Stimulated activated CD4-positive, alpha-beta T cell treated with anti-CD3 and anti-CD28 coated beads, Interleukin-2, amount 100 ng/mL, for 24 hours (primary cell): Measurements from ENCODE around the gene PTGS1.
"Not testable (repeated sequence)": the region's sequence is repeated elsewhere in the genome, so short reads cannot be mapped to it uniquely, and the experiment has no call there.

Source experiments
- DNase-seq, 2 donors: peaks; one replicate each; pipeline ENCODE4 v3.0.0-alpha.2; 2020

The PTGS1 gene

DNA sequence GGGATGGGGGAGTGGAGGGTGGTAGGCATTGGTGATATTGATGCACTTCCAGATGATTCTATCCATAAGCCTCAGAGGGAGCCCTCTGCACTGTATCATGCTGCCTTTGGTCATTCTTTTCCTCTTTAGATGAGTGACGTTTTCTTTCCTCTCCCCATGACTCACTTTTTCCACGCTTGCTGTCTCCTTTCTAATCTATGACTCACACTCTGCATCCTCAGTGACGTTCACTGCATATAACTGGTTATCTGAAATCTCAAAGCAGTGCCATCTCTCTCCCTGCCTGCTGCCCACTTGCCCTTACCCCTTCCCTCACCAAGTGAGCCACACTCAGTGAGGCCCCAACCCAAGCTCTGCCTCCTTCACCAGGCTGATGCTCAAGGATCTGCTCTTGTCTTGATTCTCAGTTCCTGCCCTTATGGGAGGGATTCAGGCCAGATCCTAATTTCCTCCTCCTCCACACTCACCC lies 31.6 kb downstream of the PTGS1 start:
- peak; percentile 25 to 39 for DNase-seq

DNA sequence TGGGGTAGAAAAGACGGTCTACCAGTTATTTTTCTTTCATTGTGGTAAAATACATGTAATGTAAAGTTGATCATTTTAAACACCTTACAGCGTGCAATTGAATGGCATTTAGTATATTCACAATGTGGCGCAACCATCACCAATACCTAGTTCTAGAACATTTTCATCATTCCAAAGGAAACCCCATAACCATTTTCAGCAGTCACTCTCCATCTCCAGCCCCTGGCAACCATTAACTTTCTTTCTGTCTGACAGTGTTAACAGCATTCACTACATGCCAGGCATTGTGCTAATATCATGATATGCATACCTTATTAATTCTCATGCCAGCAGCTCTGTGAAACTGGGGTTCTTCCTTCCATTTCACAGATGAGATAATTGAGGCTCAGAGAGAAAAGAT lies 32.0 kb downstream of the PTGS1 start:
- no peak for DNase-seq

DNA sequence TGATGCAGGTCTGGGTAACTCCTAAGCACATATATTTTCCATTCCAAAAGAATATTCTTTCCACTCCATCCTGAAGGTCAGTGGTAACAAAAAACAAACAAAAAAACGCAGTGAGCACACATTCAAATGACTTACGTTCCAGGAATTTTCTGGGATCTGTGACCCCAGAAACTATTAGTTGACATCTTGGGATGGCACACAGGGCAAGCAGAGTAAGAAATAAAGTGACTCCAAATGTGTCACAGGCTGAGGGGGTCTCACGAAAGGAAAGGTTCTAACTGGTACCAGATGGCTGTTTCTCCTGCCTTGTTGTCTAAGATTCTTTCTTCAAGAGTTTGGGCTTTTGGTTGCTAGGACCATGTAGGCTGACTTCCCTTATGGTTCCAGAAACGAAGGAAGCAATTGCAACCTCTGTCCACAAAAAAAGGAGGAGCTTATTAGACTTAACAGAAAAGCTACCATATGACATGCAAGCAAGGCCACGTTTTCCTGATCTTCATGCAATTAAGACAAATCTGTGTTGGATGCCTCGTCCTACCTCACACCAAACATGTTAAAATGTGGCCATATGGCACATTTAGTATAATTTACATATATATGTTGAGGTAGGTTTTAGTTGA lies 32.7 kb downstream of the PTGS1 start:
- DNase-seq = no peak

DNA sequence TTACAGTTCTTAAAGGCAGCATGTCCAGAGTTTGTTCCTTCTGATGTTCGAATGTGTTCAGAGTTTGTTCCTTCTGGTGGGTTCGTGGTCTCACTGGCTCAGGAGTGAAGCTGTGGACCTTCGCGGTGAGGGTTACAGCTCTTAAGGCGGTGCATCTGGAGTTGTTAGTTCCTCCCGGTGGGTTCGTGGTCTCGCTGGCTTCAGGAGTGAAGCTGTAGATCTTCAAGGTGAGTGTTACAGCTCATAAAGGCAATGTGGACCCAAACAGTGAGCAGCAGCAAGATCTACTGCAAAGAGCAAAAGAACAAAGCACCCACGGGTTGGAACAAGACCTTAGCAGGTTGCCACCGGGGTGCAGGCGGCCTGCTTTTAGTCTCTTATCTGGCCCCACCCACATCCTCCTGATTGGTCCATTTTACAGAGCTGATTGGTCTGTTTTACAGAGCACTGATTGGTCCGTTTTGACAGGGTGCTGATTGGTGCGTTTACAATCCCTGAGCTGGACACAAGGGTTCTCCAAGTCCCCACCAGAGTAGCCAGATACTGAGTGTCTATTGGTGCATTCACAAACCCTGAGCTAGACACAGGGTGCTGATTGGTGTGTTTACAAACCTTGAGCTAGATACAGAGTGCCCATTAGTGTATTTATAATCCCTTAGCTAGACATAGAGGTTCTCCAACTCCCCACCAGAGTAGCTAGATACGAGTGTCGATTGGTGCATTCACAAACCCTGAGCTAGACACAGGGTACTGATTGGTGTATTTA lies 34.7 kb downstream of the PTGS1 start:
- DNase-seq = not testable (repeated sequence)

DNA sequence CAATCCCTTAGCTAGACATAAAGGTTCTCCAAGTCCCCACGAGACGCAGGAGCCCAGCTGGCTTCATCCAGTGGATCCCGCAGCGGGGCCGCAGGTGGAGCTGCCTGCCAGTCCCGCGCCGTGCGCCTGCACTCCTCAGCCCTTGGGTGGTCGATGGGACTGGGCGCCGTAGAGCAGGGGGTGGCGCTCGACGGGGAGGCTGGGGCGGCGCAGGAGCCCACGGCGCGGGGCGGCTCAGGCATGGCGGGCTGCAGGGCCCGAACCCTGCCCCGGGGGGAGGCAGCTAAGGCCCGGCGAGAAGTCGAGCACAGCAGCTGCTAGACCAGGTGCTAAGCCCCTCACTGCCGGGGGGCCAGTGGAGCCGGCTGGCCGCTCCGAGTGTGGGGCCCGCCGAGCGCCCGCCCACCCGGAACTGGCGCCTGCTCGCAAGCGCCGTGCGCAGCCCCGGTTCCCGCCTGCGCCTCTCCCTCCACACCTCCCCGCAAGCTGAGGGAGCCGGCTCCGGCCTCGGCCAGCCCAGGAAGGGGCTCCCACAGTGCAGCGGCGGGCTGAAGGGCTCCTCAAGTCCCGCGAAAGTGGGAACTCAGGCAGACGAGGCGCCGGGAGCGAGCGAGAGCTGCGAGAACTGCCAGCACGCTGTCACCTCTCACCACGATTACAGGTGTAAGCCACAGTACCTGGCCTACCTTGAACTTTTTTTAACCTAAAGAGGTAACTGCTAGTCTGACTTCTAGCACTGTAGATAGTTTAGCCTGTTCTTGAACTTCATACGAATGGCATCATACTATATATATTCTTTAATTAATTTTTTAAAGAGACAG lies 35.5 kb downstream of the PTGS1 start:
- no peak for DNase-seq

DNA sequence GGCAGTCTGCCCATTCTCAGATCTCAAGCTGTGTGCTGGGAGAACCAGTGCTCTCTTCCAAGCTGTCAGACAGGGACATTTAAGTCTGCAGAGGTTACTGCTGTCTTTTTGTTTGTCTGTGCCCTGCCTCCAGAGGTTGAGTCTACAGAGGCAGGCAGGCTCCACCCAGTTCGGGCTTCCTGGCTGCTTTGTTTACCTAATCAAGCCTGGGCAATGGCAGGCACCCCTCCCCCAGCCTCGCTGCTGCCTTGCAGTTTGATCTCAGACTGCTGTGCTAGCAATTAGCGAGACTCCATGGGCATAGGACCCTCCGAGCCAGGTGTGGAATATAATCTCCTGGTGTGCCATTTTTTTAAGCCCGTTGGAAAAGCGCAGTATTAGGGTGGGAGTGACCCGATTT lies 43.3 kb downstream of the PTGS1 start:
- DNase-seq = not testable (repeated sequence)

DNA sequence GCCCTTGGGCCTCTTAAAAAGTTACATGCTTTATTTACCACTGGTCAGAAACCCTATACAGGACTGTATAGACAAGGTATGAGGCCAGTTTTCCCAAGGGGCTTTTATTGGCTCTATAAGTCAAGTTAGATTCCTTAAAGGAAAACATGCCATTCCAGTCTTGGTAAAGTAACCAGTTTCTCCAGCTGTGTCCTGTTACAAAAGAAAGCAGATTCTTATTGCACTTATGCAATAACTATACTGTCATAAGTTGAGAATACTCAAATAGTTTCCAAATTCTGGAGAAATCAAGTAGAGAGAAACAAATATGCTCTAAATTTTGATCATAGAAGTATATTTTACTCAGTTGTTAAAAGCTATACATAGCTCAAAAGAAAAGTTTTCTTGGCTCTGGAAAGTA lies 47.2 kb downstream of the PTGS1 start:
- no peak for DNase-seq

DNA sequence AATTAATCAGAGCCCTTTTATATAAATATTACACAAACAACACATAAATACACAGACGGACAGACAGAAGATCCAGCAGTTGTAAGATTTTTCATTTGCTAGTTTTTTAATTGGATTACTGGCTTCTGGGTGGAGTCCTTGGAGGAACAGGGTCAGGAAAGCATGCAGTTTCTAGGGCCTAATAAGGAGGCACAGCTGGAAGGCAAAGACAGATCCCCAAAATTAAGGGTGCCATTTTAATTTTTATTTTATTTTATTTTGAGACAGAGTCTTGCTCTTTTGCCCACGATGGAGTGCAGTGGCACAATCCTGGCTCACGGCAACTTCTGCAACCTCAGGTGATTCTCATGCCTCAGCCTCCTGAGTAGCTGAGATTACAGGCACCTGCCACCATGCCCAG lies 49.5 kb downstream of the PTGS1 start:
- DNase-seq = no peak

DNA sequence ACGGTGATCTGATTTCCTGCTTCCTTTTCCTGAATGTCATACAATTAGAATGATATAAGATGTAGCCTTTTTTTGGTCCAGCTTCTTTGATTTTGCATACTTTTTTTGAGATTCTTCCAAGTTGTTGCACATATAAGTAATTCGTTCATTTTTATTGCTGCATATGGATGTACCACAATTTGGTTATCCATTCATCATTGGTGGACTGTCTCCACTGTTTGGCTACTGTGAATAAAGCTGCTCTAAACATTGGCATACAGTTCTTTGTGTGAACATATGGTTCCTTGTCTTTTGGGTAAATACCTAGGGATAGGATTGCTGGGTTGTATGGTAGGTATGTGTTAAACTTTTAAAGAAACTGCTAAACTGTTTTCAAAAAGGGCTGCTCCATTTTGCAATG lies 54.3 kb downstream of the PTGS1 start:
- DNase-seq = no peak

DNA sequence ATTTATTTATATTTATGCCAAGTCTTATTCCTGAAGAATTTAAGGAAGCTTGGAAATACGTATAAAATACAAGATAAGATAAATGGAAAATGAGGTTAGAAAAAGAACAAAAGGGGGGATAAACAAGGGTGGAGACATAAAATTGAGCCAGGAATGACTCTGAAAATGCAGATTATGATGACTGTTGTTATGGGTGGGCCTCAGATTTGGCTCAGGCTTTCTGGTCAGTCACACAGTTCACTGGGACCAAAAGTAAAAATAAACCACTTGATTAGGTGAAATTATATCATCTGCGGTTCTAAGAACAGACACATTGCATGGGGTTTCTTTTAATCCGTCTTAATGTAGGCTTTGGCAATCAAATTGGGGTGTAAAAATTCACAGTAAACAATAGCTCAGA lies 55.9 kb downstream of the PTGS1 start:
- no peak for DNase-seq

DNA sequence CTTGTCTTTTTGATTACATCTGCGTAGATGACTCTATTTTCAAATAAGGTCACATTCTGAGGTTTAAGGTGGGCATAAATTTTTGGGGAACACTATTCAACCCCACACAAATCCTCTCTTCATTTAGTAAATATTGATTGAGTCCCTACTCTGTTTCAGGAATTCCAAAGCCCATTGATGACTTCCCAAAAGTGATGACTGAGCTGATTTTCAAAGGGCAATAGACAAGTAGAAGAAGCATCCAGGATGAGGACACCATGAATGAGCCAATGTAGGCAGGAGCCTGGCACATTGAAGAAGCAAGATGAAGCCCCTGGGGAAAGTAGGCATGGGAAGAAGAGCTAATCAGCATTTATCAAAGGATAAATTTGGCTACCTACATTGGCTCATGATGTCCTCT lies 71.7 kb downstream of the PTGS1 start:
- no peak for DNase-seq

DNA sequence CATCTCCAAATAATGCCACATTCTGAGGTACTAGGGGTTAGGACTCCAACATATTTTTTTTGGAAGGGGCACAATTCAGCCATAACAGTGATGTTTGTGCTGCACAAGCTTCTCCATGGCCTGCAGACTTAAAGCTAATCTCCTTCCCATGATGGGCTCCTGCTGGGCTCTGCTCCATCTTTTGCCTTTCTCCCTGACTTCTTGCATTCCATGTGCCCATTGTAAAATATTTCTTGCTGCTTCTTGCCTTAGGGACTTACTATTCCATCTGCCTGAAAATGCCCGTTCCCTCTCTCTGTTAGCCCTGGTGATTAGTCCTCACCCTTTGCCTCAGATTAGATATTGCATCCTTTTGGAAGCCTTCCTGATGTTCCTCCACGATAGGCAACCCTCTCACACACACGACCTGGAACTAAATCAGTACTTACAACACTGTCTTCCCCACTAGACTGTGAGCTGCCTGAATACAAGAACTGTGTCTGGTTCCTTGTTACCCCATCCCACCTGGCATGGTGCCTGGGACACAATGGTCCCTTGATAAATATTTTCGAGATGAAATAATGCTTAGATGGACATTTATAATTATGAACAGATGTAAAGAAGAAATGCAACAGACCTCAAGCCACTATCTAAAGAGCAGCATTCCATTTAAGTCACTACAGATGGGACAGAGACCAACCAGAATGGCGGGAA lies 73.4 kb downstream of the PTGS1 start:
- no peak for DNase-seq
